GM18909 (cell line): Measurements from ENCODE around the gene IMPDH2.

Source experiments
- ATAC-seq: cut with Tn5 transposase; IDR thresholded peaks from one replicate; pipeline ENCODE4 v1.9.1; 2021; ENCODE audit warnings: mild to moderate bottlenecking; ENCODE audit not compliant: unreplicated experiment, poor library complexity

Gene IMPDH2

DNA sequence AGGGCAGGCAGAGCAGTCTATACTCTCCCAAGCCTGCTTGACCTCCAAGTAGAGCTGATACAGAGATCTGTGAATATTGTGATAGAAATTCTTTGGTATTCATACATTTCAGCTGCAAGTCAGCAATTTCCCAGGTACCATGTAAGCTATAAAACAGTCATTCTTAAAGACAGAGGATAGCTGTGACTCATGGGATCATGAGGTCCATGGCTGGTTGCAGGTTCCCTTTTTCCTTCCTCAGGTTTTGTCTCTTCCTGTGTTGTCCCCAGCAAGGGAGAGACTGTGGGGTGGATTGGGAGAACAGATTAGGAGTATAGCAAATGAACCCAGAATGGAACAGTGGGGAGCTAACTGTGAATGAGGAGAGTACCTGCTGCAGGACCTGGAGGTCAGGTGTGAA, 44.5 kb downstream of the IMPDH2 start:
- ATAC-seq: no peak

DNA sequence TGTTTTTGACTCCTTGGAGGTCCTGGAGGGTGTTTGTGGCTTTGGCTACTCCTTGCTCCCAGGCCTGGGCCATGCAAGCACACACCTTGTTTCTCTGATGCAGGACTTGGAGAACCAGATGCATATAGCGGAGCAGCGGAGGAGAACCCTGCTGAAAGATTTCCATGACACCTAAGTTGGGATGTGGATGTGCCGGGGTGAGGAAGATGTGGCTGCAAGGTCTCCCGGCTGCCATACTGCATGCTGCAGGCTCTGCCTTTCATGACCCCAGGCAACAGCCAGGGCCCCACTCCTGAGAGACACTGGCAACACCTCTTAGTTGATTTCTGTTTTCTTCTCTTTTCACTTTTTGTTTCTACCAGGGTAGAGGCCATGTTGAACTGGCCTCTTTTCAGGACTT, 46.1 kb downstream of the IMPDH2 start:
- no peak for ATAC-seq

DNA sequence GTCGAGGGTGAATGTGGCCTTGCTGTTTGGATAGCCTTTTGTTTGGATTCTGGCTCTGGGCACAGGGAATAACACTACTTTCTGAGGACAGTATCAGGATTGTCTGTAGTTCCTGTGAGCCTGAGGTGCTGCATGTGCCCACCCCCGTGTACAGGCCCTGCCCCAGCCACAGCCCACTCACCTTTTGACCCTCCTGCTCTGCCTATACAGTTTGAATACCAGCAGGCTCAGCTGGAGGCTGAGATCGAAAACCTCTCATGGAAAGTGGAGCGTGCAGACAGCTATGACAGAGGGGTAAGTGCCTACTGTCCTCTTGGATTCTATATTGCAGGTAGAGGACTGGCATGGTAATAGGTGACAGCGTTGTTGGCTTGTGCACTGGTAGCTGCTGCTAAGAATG, 46.5 kb downstream of the IMPDH2 start:
- ATAC-seq: no peak

DNA sequence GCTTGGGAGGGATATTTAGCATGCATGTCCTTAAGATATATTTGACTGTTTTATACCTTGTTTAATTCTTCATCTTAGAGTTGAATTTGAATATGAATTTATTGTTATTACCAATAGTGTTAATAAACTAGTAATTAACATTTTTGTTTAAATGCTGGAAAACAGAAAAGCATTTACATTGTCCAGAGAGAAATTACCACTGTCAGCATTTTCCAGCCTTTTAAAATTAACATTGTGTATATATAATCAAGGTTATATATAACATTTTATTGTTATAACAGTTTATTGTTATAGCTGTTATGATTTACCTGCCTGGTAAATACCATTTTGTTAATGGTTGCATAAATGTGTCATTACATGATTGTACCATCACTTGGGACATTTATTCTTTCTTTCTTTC, 47.2 kb downstream of the IMPDH2 start:
- ATAC-seq: no peak

DNA sequence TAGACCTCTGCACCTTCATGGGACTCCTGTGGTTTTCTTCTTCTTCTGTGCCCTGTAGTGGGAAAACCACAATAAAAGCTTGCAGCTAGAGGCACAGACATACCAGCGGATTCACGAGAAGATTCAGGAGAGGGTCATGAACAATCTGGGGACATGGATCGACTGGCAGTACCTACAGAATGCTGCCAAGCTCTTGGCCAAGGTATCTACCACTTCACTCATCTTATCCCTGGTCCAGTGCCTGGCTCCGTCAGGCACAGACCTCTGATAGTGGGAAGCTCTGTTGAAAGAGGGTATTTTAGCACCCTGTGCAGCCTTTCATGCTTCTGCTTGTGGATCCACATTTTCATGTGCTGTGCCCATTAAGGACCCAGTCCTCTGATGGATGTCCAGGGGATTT, 48.9 kb downstream of the IMPDH2 start:
- ATAC-seq: no peak

DNA sequence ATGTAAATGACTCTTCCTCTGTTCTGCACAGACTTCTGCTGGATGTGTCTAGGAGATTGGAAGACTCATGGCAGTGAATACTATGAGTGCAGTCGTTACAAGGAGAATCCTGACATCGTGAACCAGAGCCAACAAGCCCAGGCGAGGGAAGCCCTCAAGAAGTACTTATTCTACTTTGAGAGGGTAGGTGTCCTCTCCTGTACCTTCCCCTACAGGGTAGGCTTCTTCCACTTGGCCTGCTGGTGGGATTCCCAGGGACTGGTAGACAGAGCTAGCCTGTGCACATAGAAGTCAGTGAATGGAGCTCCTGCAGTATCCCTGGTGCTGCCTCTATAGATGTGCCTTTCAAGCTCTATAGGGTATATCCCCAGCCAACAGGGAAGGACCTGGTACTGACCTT, 49.7 kb downstream of the IMPDH2 start:
- ATAC-seq: no peak
